Psoas muscle (tissue), 8 donors: Measurements from ENCODE around the gene PDZRN4. TPM values are rescaled to one million over a fixed set of nuclear protein-coding genes. Genes with fewer than 3 reads are reported as not detected.
A peak's percentile ranks its signal among the peaks of the same experiment; 100 is the strongest.

Experiments used
- ATAC-seq, 4 donors: fragments of 200-7000 bp; cut with Tn5 transposase; one replicate each; pipeline ENCODE4 v1.9.1; 2020; ENCODE audit warnings: moderate library complexity in 3 of 4, mild to moderate bottlenecking in 2 of 4
- DNase-seq, 2 donors: peaks; one replicate each; pipeline ENCODE4 v3.0.0-alpha.2; 2020
- H3K27ac ChIP-seq: fragments of 200-600 bp; one replicate; pipeline ENCODE4 v1.8.0; 2022
- H3K27me3 ChIP-seq, 3 donors: fragments of 200-600 bp in 1 of 3; one replicate each; pipeline versions ENCODE4 v1.6.1 to v1.8.0; 2013 to 2022; ENCODE audit warnings: low read length in 2 of 3, mild to moderate bottlenecking in 2 of 3, moderate library complexity in 1 of 3; ENCODE audit not compliant: insufficient read depth in 3 of 3
- H3K36me3 ChIP-seq, 2 donors: fragments of 200-600 bp in 1 of 2; one replicate each; pipeline versions ENCODE4 v1.6.1 to v1.8.0; 2013 to 2022; ENCODE audit warnings: low read depth in 1 of 2, mild to moderate bottlenecking in 1 of 2, moderate library complexity in 1 of 2; ENCODE audit not compliant: insufficient read depth in 1 of 2
- H3K4me1 ChIP-seq: fragments of 200-600 bp; one replicate; pipeline ENCODE4 v1.8.0; 2022
- H3K4me3 ChIP-seq: fragments of 200-600 bp; one replicate; pipeline ENCODE4 v1.8.0; 2022; ENCODE audit warnings: mild to moderate bottlenecking
- H3K9me3 ChIP-seq: fragments of 200-600 bp; one replicate; pipeline ENCODE4 v1.8.0; 2022
- WGBS, 3 donors: extraction: QIAGEN DNeasy Blood & Tissue Kit; methylation state at CpG; one replicate each; pipeline versions ENCODE4 v1.1.6 to v1.1.7; 2013; 5-methylcytosine and 5-hydroxymethylcytosine counted together
- intact Hi-C, 2 donors: fragments of 100-400 bp; cut with DNase I; formaldehyde crosslinking; loops; one replicate each; pipeline versions ENCODE4 v1.11.0 to v1.14.2; 2022
- polyA plus RNA-seq, 3 donors: library from polyadenylated mRNA; stranded (reverse); fragments of 200-250 nt; gene quantifications; one replicate each; pipeline ENCODE4 v1.2.3, GENCODE V29; 2013
- total RNA-seq, 4 donors: library from RNA; stranded (reverse); fragmentation: NEBNext Ultra II Directional in 2 of 4; extraction: Animal tissue kit (Norgen Biotek cat#: 25700) in 2 of 4; gene quantifications; one replicate each; pipeline versions ENCODE4 v1.2.1 to v1.2.4, GENCODE V29; 2021 to 2023
- TF ChIP-seq, protein P1 (sequence below): fragments of 200-600 bp; IDR thresholded peaks from one replicate; pipeline ENCODE4 v1.8.0; 2022; ENCODE audit warnings: antibody characterized with exemption
- donor health status: healthy with polysubstance abuse.
- donor health status: DM: no; HTN: no; CAD: no; lungs with moderate emphysema.
- donor health status: Bipolar disorder and iron deficiency.
- donor health status: healthy.
- donor health status: DM: yes; HTN: yes; CAD: no.
- donor health status: DM: no; HTN: no; CAD: no.
- donor health status: DM: no; HTN: no; CAD: no.
- donor health status: DM: yes; HTN: yes; CAD: no.

Gene PDZRN4
- total and polyA plus RNA-seq, 7 donors = 0.11 to 0.39 (median 0.20) TPM; not detected in 1

DNA sequence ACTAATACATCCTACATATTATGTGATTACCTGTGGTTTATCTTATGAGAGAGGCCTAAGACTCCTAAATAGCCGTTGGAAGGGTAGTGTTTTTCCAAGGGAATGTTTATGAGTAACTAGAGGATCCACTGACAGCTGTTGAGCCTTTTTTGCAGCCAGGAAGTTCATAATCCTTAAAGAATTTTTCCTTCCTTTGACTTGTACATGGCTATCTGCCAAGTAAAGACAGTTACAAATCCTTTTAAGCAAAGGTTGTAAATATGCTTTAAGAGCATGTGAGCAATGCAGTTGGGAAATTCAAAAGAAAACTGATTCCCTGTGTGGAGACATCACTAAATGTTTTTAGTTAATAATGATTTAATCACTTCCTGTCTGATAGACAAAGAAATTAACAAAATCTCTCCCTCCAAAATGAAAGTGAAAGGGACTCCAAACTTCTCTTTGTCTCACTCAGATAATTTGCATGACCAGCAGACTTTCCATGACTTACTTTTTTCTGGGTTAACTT, 333.8 kb downstream of the PDZRN4 start:
- Histone ChIP-seq H3K27ac (peak overlapping the region; percentile 44), H3K4me3 (peak overlapping the region; percentile 37), H3K36me3 (no peaks in the 10 kb centered on the region), H3K27me3 (no peaks in the 10 kb centered on the region), H3K9me3 (no peaks in the 10 kb centered on the region), H3K4me1 (peaks cover 9% of the 10 kb centered on the region)
- intact Hi-C loops = no loop called here
- DNase-seq (no peak), ATAC-seq (peak; percentile 27 to 68 (median 47))
- WGBS, 3 donors = 3 to 5% (median 3%) methylated on average over 1 of the region's 1 CpG
- TF ChIP-seq, protein P1, sequence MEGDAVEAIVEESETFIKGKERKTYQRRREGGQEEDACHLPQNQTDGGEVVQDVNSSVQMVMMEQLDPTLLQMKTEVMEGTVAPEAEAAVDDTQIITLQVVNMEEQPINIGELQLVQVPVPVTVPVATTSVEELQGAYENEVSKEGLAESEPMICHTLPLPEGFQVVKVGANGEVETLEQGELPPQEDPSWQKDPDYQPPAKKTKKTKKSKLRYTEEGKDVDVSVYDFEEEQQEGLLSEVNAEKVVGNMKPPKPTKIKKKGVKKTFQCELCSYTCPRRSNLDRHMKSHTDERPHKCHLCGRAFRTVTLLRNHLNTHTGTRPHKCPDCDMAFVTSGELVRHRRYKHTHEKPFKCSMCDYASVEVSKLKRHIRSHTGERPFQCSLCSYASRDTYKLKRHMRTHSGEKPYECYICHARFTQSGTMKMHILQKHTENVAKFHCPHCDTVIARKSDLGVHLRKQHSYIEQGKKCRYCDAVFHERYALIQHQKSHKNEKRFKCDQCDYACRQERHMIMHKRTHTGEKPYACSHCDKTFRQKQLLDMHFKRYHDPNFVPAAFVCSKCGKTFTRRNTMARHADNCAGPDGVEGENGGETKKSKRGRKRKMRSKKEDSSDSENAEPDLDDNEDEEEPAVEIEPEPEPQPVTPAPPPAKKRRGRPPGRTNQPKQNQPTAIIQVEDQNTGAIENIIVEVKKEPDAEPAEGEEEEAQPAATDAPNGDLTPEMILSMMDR = no peak

DNA sequence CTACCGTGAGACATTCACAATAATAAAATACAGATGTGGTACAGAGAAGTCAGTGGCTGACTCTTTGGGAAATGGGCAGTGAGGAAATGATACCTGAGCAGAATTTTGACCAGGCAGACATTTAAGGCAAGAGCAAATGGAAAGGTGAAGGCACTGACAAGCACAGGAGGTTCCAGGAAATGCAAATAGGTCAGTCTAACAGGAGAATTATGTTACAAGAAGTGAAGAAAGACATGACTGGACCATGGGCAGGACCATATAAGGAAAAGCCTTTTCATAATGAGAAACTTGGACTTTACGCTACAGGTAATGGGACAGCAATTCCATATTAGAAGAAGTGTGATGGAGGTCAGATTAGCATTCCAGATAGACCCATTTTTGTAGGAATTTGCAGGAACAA, 338.9 kb downstream of the PDZRN4 start:
- 89 to 91% (median 89%) methylated on average over 2 of the region's 2 CpGs for WGBS, 3 donors
- intact Hi-C loops = no loop called here

DNA sequence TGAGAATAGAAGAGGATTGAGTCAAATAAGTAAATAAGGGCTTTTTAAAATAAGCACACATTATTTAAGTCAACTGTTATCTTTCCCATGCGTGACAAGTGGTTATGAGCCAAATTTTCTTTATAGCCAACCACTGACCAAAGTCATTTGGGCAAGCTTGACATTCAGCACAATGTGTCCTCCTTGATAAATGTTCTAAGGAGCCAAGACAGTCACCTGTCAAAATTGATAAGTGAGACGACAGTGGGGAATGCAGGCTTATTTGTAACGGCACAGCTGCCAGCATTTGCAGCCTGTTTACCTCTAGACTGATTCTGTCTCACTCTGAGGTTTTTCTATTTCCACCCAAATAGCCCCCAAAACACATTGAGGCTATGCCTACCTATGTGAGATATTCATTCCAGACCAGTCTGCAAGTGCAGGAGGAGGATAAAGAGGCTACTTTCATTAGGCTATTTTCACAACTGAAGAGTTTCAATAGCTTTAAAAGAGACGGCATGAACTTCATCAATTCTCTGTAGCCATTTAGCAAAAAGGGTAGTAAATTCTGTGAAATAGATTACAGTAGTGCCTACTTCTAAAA, 339.5 kb downstream of the PDZRN4 start:
- Histone ChIP-seq H3K4me3 (no peak overlapping the region), H3K36me3 (no peaks in the 10 kb centered on the region), H3K4me1 (no peaks in the 10 kb centered on the region), H3K9me3 (no peaks in the 10 kb centered on the region), H3K27me3 (no peaks in the 10 kb centered on the region), H3K27ac (no peak overlapping the region)
- intact Hi-C loops = no loop called here
- TF ChIP-seq, protein P1 = no peak
- ATAC-seq (peak in 1 of 4 donors; percentile 44), DNase-seq (no peak)
- 22 to 52% (median 30%) methylated on average over 4 of the region's 4 CpGs for WGBS, 3 donors

More for the DNA sequence above, 338.9 kb downstream of the PDZRN4 start:
- Histone ChIP-seq H3K36me3 (no peaks in the 10 kb centered on the region), H3K4me1 (no peaks in the 10 kb centered on the region), H3K27me3 (no peaks in the 10 kb centered on the region), H3K9me3 (no peaks in the 10 kb centered on the region), H3K27ac (no peak overlapping the region), H3K4me3 (no peak overlapping the region)
- ATAC-seq (peak in 2 of 4 donors; percentile 17 to 51), DNase-seq (no peak)
- TF ChIP-seq, protein P1 = no peak

DNA sequence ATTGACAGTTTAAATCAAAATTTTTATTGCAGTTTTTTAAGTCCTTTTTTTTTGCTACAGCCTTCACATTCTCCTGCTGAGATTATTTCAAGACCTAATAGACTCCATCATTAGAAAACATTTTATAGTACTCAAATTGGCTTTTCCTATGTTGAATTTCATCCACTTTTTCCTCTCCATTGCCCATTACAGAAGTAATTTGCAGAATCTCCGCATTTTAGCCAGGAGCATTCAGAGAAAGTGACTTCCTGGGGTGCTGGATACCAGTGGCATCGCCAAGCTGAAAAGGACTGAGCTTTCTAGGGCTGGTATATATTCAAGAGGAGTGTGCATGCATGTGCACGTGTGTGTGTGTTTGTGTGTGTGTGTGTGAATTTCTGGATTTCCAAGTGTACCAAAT, 340.8 kb downstream of the PDZRN4 start:
- Histone ChIP-seq H3K4me1 (no peaks in the 10 kb centered on the region), H3K27me3 (no peaks in the 10 kb centered on the region), H3K4me3 (no peak overlapping the region), H3K27ac (no peak overlapping the region), H3K9me3 (no peaks in the 10 kb centered on the region), H3K36me3 (no peaks in the 10 kb centered on the region)
- TF ChIP-seq, protein P1 = no peak
- whole genome bisulfite sequencing, 3 donors = 85 to 96% (median 92%) methylated on average over 3 of the region's 3 CpGs
- DNase-seq (no peak), ATAC-seq (no peak)
- intact Hi-C loops = no loop called here

DNA sequence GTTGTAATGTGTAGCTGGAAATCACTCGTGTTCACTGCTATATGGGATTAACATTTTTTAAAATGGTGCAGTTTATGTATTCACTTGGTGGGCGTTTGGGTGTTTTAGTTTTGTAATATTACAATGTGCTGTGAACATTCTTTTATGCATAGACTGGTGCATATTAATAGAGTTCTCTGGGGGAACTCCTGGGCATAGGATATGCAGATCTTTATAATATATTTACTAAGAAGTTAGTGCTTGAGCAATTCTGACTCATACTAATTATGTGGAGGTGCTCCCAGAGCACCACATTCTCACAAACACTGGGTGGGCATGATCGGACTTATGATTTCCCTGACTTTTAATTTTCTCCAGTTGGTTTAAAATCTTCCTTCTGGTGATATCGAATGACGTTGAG, 342.3 kb downstream of the PDZRN4 start:
- intact Hi-C loops = loop anchor here in 1 of 2 donors (1.0 kb wide), 1 partner anchor 16 kb away; no protein-coding TSS in a partner anchor
- Histone ChIP-seq H3K36me3 (no peaks in the 10 kb centered on the region), H3K4me1 (no peaks in the 10 kb centered on the region), H3K27ac (no peak overlapping the region), H3K27me3 (no peaks in the 10 kb centered on the region), H3K4me3 (no peak overlapping the region), H3K9me3 (no peaks in the 10 kb centered on the region)
- TF ChIP-seq, protein P1 = no peak
- DNase-seq (no peak), ATAC-seq (no peak)
- WGBS, 3 donors = 55 to 71% (median 56%) methylated on average over 5 of the region's 5 CpGs
